Colonic mucosa (tissue), 4 donors: ENCODE results near the gene COL4A2. TPM values are rescaled to one million over a fixed set of nuclear protein-coding genes. Genes with fewer than 3 reads are reported as not detected.

ENCODE experiments used
- DNase-seq: peaks from one replicate; pipeline ENCODE4 v3.0.0-alpha.2; 2020
- H3K27ac ChIP-seq: fragments of 200-600 bp; one replicate; pipeline ENCODE4 v1.8.0; 2021
- H3K27me3 ChIP-seq: fragments of 200-600 bp; one replicate; pipeline ENCODE4 v1.8.0; 2021
- H3K36me3 ChIP-seq: fragments of 200-600 bp; one replicate; pipeline ENCODE4 v1.8.0; 2021
- H3K4me1 ChIP-seq: fragments of 200-600 bp; one replicate; pipeline ENCODE4 v1.8.0; 2021; ENCODE audit warnings: mild to moderate bottlenecking
- H3K4me3 ChIP-seq: fragments of 200-600 bp; one replicate; pipeline ENCODE4 v1.8.0; 2021
- H3K9ac ChIP-seq, 2 donors: one replicate each; pipeline ENCODE4 v1.7.0; 2013; ENCODE audit warnings: control low read depth in 2 of 2, low read depth in 2 of 2, low read length in 2 of 2
- H3K9me3 ChIP-seq: fragments of 200-600 bp; one replicate; pipeline ENCODE4 v1.8.0; 2021
- CTCF ChIP-seq: fragments of 200-600 bp; IDR thresholded peaks from one replicate; pipeline ENCODE4 v1.8.0; 2022; ENCODE audit warnings: antibody characterized with exemption, mild to moderate bottlenecking
- intact Hi-C: fragments of 100-400 bp; cut with DNase I; formaldehyde crosslinking; loops from one replicate; pipeline ENCODE4 v1.14.1; 2022
- total RNA-seq, 2 donors: library from RNA; stranded (reverse); fragmentation: NEBNext Ultra II Directional in 1 of 2; extraction: Animal tissue kit (Norgen Biotek cat#: 25700) in 1 of 2; gene quantifications; one replicate each; pipeline ENCODE4 v1.2.1, GENCODE V29; 2021
- donor health status: healthy.
- donor health status: DM: no; HTN: no; CAD: no.
- donor health status: DM: no; HTN: no; CAD: no.

COL4A2 gene
- total RNA-seq, 2 donors from 2014 or later = 61.1 to 111 TPM

GRCh38 chr13:110546378-110546777, 239.3 kb downstream of the COL4A2 start:
- H3K4me3 ChIP-seq = no peak overlapping the region
- no peak for DNase-seq
- peaks cover 11% of the 10 kb centered on the region for H3K4me1 ChIP-seq
- no peak overlapping the region for H3K9ac ChIP-seq
- TF ChIP-seq CTCF = no peak
- H3K27me3 ChIP-seq = no peaks in the 10 kb centered on the region
- no peaks in the 10 kb centered on the region for H3K9me3 ChIP-seq
- intact Hi-C loops = no loop called here
- peak overlapping the region; percentile 48 for H3K27ac ChIP-seq
- H3K36me3 ChIP-seq = no peaks in the 10 kb centered on the region

GRCh38 chr13:110546926-110547325, 239.8 kb downstream of the COL4A2 start:
- Histone ChIP-seq H3K4me1 (peaks cover 7% of the 10 kb centered on the region), H3K9me3 (no peaks in the 10 kb centered on the region), H3K27me3 (no peaks in the 10 kb centered on the region), H3K4me3 (no peak overlapping the region), H3K9ac (peak overlapping the region in 1 of 2 donors; percentile 4), H3K27ac (peak overlapping the region; percentile 48), H3K36me3 (no peaks in the 10 kb centered on the region)
- no peak for TF ChIP-seq CTCF
- DNase-seq = peak; percentile 91
- intact Hi-C loops = no loop called here

GRCh38 chr13:110548891-110549794, 242.1 kb downstream of the COL4A2 start:
- Histone ChIP-seq H3K4me3 (no peak overlapping the region), H3K4me1 (peaks cover 3% of the 10 kb centered on the region), H3K36me3 (no peaks in the 10 kb centered on the region), H3K9ac (no peak overlapping the region), H3K27me3 (no peaks in the 10 kb centered on the region), H3K9me3 (no peaks in the 10 kb centered on the region), H3K27ac (no peak overlapping the region)
- DNase-seq = no peak
- no peak for TF ChIP-seq CTCF
- intact Hi-C loops = no loop called here

- Histone ChIP-seq H3K4me3 (no peak overlapping the region), H3K27ac (no peak overlapping the region), H3K9me3 (no peaks in the 10 kb centered on the region), H3K4me1 (peaks cover 3% of the 10 kb centered on the region), H3K27me3 (no peaks in the 10 kb centered on the region), H3K36me3 (no peaks in the 10 kb centered on the region), H3K9ac (no peak overlapping the region)
- no peak for TF ChIP-seq CTCF
- intact Hi-C loops = no loop called here
- DNase-seq = no peak
Observed at GRCh38 chr13:110549795-110550160, 242.7 kb downstream of the COL4A2 start.

GRCh38 chr13:110551284-110551683, 244.2 kb downstream of the COL4A2 start:
- TF ChIP-seq CTCF = no peak
- Histone ChIP-seq H3K36me3 (no peaks in the 10 kb centered on the region), H3K9ac (no peak overlapping the region), H3K9me3 (no peaks in the 10 kb centered on the region), H3K27me3 (no peaks in the 10 kb centered on the region), H3K4me3 (no peak overlapping the region), H3K27ac (no peak overlapping the region), H3K4me1 (peaks cover 7% of the 10 kb centered on the region)
- DNase-seq = no peak
- intact Hi-C loops = no loop called here
